A549 (cell line): ENCODE results near the gene BUD31. TPM values are rescaled to one million over a fixed set of nuclear protein-coding genes. Genes with fewer than 3 reads are reported as not detected.
A peak's percentile ranks its signal among the peaks of the same experiment; 100 is the strongest.

ENCODE experiments used
- ATAC-seq, 2 experiments: fragments of 200-7000 bp in 1 of 2; fragments of >200 bp in 1 of 2; cut with Nextera tagmentation in 1 of 2; cut with Tn5 transposase in 1 of 2; 3 replicates each; pipeline versions ENCODE4 v1.8.0 to v1.9.1; 2018 to 2020; ENCODE audit warnings: mild to moderate bottlenecking in 1 of 2, moderate library complexity in 1 of 2
- CTCF ChIA-PET: fragments of 300-600 bp; sonication (Branson Sonifier 250); formaldehyde crosslinking; extraction: SDS; loops from one replicate; lab custom pipeline; 2021; ENCODE audit warnings: antibody characterized with exemption, inconsistent platforms; lab: Yijun Ruan, JAX
- POLR2A ChIA-PET: fragments of 350-600 bp; formaldehyde crosslinking; extraction: SDS; loops from one replicate; lab custom pipeline; 2021; ENCODE audit warnings: antibody characterized with exemption, inconsistent platforms; lab: Yijun Ruan, JAX
- DNase-seq, 2 experiments: peaks; one replicate each; pipeline versions ENCODE4 v3.0.0 to v3.0.0-alpha.2; 2011 to 2016; ENCODE audit warnings: low read depth in 1 of 2, low spot score in 1 of 2
- FAIRE-seq: peaks from 2 replicates; lab custom pipeline; 2011; peaks lifted over from hg19 to GRCh38; lab: Jason Lieb, UNC
- H3K27ac ChIP-seq, 2 experiments: fragments of >200 bp; sonication (Bioruptor Twin); formaldehyde crosslinking; 3 replicates each; pipeline ENCODE4 v1.5.1; 2016 to 2017
- H3K4me1 ChIP-seq: fragments of >200 bp; sonication (Bioruptor Twin); formaldehyde crosslinking; 3 replicates; pipeline ENCODE4 v1.6.1; 2016
- H3K4me2 ChIP-seq: fragments of >200 bp; sonication (Bioruptor Twin); formaldehyde crosslinking; 3 replicates; pipeline ENCODE4 v1.6.1; 2016
- H3K4me3 ChIP-seq: fragments of >200 bp; sonication (Bioruptor Twin); formaldehyde crosslinking; 3 replicates; pipeline ENCODE4 v1.5.1; 2016
- H3K9me3 ChIP-seq: fragments of >200 bp; sonication (Bioruptor Twin); formaldehyde crosslinking; 3 replicates; pipeline ENCODE4 v1.6.1; 2016
- BCL3 ChIP-seq: fragments of >200 bp; sonication (Bioruptor Twin); formaldehyde crosslinking; IDR thresholded peaks from 3 replicates; pipeline ENCODE4 v1.6.1; 2016
- CBX8 ChIP-seq: fragments of 200-600 bp; sonication (generic); IDR thresholded peaks from 2 replicates; pipeline ENCODE4 v1.6.1; 2016
- CHD2 ChIP-seq: fragments of 150-350 bp; IDR thresholded peaks from 2 replicates; pipeline ENCODE4 v1.6.1; 2014; ENCODE audit warnings: low read length; ENCODE audit not compliant: partially characterized antibody
- CHD4 ChIP-seq: fragments of 200-600 bp; sonication (generic); IDR thresholded peaks from 2 replicates; pipeline ENCODE4 v1.6.1; 2016; ENCODE audit warnings: antibody characterized with exemption, mild to moderate bottlenecking, borderline replicate concordance
- CTCF ChIP-seq: fragments of >200 bp; sonication (Bioruptor Twin); formaldehyde crosslinking; IDR thresholded peaks from 3 replicates; pipeline ENCODE4 v1.5.1; 2016
- FOSB ChIP-seq: fragments of 250-450 bp; sonication (Bioruptor Pico); IDR thresholded peaks from 2 replicates; pipeline ENCODE4 v1.5.0; 2020; ENCODE audit warnings: mild to moderate bottlenecking, moderate library complexity
- FOSL2 ChIP-seq, 2 experiments: fragments of 450-650 bp in 1 of 2; fragments of >200 bp in 1 of 2; sonication (Bioruptor Twin) in 1 of 2; formaldehyde crosslinking; IDR thresholded peaks; 2 replicates each; pipeline versions ENCODE4 v1.5.0 to v1.6.1; 2016 to 2020; ENCODE audit warnings: mild to moderate bottlenecking in 1 of 2, moderate library complexity in 1 of 2
- FOXS1 ChIP-seq: fragments of 250-450 bp; sonication (Bioruptor Pico); IDR thresholded peaks from 2 replicates; pipeline ENCODE4 v1.5.0; 2020; ENCODE audit warnings: mild to moderate bottlenecking, moderate library complexity
- GATA3 ChIP-seq: IDR thresholded peaks from 2 replicates; pipeline ENCODE4 v1.6.1; 2012; ENCODE audit warnings: borderline replicate concordance
- HDAC2 ChIP-seq: fragments of 200-600 bp; sonication (generic); IDR thresholded peaks from 2 replicates; pipeline ENCODE4 v1.6.1; 2016
- HOXA7 ChIP-seq: fragments of 250-450 bp; sonication (Bioruptor Pico); IDR thresholded peaks from 2 replicates; pipeline ENCODE4 v1.5.0; 2020; ENCODE audit warnings: mild to moderate bottlenecking, moderate library complexity
- HOXB13 ChIP-seq: fragments of 250-450 bp; sonication (Bioruptor Pico); IDR thresholded peaks from 2 replicates; pipeline ENCODE4 v1.5.0; 2020; ENCODE audit warnings: low read depth, mild to moderate bottlenecking, moderate library complexity
- JUN ChIP-seq, 2 experiments: fragments of >200 bp; sonication (Bioruptor Twin); formaldehyde crosslinking; IDR thresholded peaks; 2 replicates in 1 of 2; 3 replicates in 1 of 2; pipeline ENCODE4 v1.6.1; 2016 to 2017
- KDM1A ChIP-seq: fragments of 200-600 bp; sonication (generic); IDR thresholded peaks from 2 replicates; pipeline ENCODE4 v1.6.1; 2016; ENCODE audit warnings: low read depth, mild to moderate bottlenecking
- KDM5A ChIP-seq: fragments of 200-600 bp; sonication (generic); IDR thresholded peaks from 2 replicates; pipeline ENCODE4 v1.6.1; 2016; ENCODE audit warnings: antibody characterized with exemption, mild to moderate bottlenecking
- PHF8 ChIP-seq: fragments of 200-600 bp; sonication (generic); IDR thresholded peaks from 2 replicates; pipeline ENCODE4 v1.6.1; 2016; ENCODE audit warnings: low read depth, mild to moderate bottlenecking, antibody characterized with exemption, moderate library complexity, borderline replicate concordance
- POLR2A ChIP-seq: IDR thresholded peaks from 2 replicates; pipeline ENCODE4 v1.6.1; 2012; ENCODE audit warnings: mild to moderate bottlenecking, low read length
- RAD21 ChIP-seq, 2 experiments: fragments of >200 bp in 1 of 2; sonication (Bioruptor Twin) in 1 of 2; formaldehyde crosslinking in 1 of 2; IDR thresholded peaks in 1 of 2; conservative IDR thresholded peaks in 1 of 2; 2 replicates in 1 of 2; 3 replicates in 1 of 2; pipeline ENCODE4 v1.6.1; 2012 to 2018; ENCODE audit warnings: inconsistent platforms in 1 of 2
- RARB ChIP-seq: fragments of 250-450 bp; sonication (Bioruptor Pico); IDR thresholded peaks from 2 replicates; pipeline ENCODE4 v1.8.0; 2021; ENCODE audit warnings: mild to moderate bottlenecking, moderate library complexity
- SMC3 ChIP-seq: fragments of >200 bp; sonication (Bioruptor Twin); formaldehyde crosslinking; IDR thresholded peaks from 3 replicates; pipeline ENCODE4 v1.6.1; 2018; ENCODE audit warnings: inconsistent platforms
- TFCP2L1 ChIP-seq: fragments of 250-450 bp; sonication (Bioruptor Pico); IDR thresholded peaks from 2 replicates; pipeline ENCODE4 v1.5.0; 2021; ENCODE audit warnings: mild to moderate bottlenecking
- TP53 ChIP-seq: fragments of 250-450 bp; sonication (Bioruptor Pico); IDR thresholded peaks from 2 replicates; pipeline ENCODE4 v1.5.0; 2021; ENCODE audit warnings: mild to moderate bottlenecking, moderate library complexity
- WGBS: methylation state at CpG from one replicate; pipeline ENCODE4 v1.1.6; 2017; ENCODE audit errors: missing lambda C conversion rate; 5-methylcytosine and 5-hydroxymethylcytosine counted together
- polyA plus RNA-seq, 4 experiments: library from polyadenylated mRNA; depleted of rRNA in 3 of 4; stranded (reverse); fragments of >200 nt; fragmentation: RNase III in 1 of 4; extraction: RNeasy Plus Mini Kit Qiagen cat#74134 plus additional on column Dnase treatment in 1 of 4; gene quantifications; 2 replicates in 3 of 4; 3 replicates in 1 of 4; pipeline ENCODE4 v1.2.3, GENCODE V29; 2011 to 2017
- TF ChIP-seq, protein P1 (sequence below): IDR thresholded peaks from 2 replicates; pipeline ENCODE4 v1.6.1; 2012; ENCODE audit warnings: low read depth, borderline replicate concordance
- TF ChIP-seq, protein P2 (sequence below): fragments of 250-450 bp; sonication (Bioruptor Pico); IDR thresholded peaks from 2 replicates; pipeline ENCODE4 v1.5.0; 2020; ENCODE audit warnings: low read depth, mild to moderate bottlenecking, moderate library complexity
- TF ChIP-seq, protein P3 (sequence below): IDR thresholded peaks from 2 replicates; pipeline ENCODE4 v1.6.1; 2012
- TF ChIP-seq, protein P4 (sequence below): IDR thresholded peaks from 2 replicates; pipeline ENCODE4 v1.6.1; 2012

Gene BUD31
- polyA plus RNA-seq, 2 of the 4 experiments (the other 2 are of a cell fraction), result 96.5 to 105 TPM

GRCh38 chr7:99374111-99375064 is 34.4 kb upstream of the BUD31 start, which contains the start of gene ARPC1B (continued):
- TF ChIP-seq PHF8 (peak; percentile 60; the same call in 1 of the 2 replicates), POLR2A (peak; percentile 86), TP53 (CRISPR knock-in tag) (no peak), CHD2 (peak; percentile 54), HOXA7 (no peak), BCL3 (peak; percentile 54; the same call in 2 of the 3 replicates), RARB (CRISPR knock-in tag) (no peak), FOSL2 (IDR thresholded peaks at IDR 0.05) (no peak), FOSL2 (CRISPR knock-in tag; IDR thresholded peaks at IDR 0.05) (no peak), RAD21 (conservative IDR thresholded peaks at IDR 0.05 in 1 of 2, IDR thresholded peaks at IDR 0.05 in 1 of 2) (no peak), SMC3 (no peak), KDM5A (no peak)
- TF ChIP-seq, protein P1, sequence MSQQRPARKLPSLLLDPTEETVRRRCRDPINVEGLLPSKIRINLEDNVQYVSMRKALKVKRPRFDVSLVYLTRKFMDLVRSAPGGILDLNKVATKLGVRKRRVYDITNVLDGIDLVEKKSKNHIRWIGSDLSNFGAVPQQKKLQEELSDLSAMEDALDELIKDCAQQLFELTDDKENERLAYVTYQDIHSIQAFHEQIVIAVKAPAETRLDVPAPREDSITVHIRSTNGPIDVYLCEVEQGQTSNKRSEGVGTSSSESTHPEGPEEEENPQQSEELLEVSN, result no peak; the same call in 1 of the 2 replicates
- TF ChIP-seq, protein P2, sequence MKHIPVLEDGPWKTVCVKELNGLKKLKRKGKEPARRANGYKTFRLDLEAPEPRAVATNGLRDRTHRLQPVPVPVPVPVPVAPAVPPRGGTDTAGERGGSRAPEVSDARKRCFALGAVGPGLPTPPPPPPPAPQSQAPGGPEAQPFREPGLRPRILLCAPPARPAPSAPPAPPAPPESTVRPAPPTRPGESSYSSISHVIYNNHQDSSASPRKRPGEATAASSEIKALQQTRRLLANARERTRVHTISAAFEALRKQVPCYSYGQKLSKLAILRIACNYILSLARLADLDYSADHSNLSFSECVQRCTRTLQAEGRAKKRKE (CRISPR knock-in tag), result no peak

GRCh38 chr7:99375070-99375807 is 33.5 kb upstream of the BUD31 start:
- Histone ChIP-seq H3K4me2 (peak overlapping the region; percentile 83), H3K27ac (peak overlapping the region; percentile 95 to 98), H3K9me3 (no peaks in the 10 kb centered on the region), H3K4me3 (peak overlapping the region; percentile 96), H3K4me1 (peaks cover 47% of the 10 kb centered on the region)
- ChIA-PET CTCF (no interaction called here), POLR2A (interaction anchor here (0.6 to 2.4 kb wide), 4 partner anchors 12 to 96 kb away, joined by 3 to 15 read pairs (median 3); partner anchors contain the start of genes BUD31 and PDAP1)
- WGBS, result 3% methylated on average over 9 of the region's 58 CpGs
- peak; percentile 70 to 79 for ATAC-seq
- FAIRE-seq, result no peak
- DNase-seq, result peak; percentile 73 to 84
- TF ChIP-seq CBX8 (no peak), HDAC2 (peak; percentile 64), FOSB (CRISPR knock-in tag) (peak; percentile 57; the same call in 1 of the 2 replicates), CHD4 (no peak), GATA3 (0 out of 2 replicates have a peak, but pooled peaks have one; percentile 38), POLR2A (0 out of 2 replicates have a peak, but pooled peaks have one; percentile 31), CTCF (no peak), TP53 (CRISPR knock-in tag) (peak; percentile 70; the same call in 1 of the 2 replicates), FOSL2 (IDR thresholded peaks at IDR 0.05) (no peak), FOSL2 (CRISPR knock-in tag; IDR thresholded peaks at IDR 0.05) (no peak), FOXS1 (CRISPR knock-in tag) (no peak), KDM1A (peak; percentile 88), TFCP2L1 (peak; percentile 62; the same call in 1 of the 2 replicates), JUN (IDR thresholded peaks at IDR 0.05) (peak in 1 of 2 experiments; percentile 24; a peak in 1 of 5 replicates), HOXA7 (0 out of 2 replicates have a peak, but pooled peaks have one; percentile 59), PHF8 (no peak; the same call in 1 of the 2 replicates), HOXB13 (CRISPR knock-in tag) (no peak), BCL3 (peak; percentile 25; the same call in 1 of the 3 replicates)
- TF ChIP-seq, protein P3, sequence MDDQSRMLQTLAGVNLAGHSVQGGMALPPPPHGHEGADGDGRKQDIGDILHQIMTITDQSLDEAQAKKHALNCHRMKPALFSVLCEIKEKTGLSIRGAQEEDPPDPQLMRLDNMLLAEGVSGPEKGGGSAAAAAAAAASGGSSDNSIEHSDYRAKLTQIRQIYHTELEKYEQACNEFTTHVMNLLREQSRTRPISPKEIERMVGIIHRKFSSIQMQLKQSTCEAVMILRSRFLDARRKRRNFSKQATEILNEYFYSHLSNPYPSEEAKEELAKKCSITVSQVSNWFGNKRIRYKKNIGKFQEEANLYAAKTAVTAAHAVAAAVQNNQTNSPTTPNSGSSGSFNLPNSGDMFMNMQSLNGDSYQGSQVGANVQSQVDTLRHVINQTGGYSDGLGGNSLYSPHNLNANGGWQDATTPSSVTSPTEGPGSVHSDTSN, result peak; percentile 58
- TF ChIP-seq, protein P4, sequence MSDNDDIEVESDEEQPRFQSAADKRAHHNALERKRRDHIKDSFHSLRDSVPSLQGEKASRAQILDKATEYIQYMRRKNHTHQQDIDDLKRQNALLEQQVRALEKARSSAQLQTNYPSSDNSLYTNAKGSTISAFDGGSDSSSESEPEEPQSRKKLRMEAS, result peak; percentile 61; the same call in 1 of the 2 replicates
